GM12875 (cell line): ENCODE data around the gene UNC45A.

Experiments used
- H3K4me3 ChIP-seq: one replicate; pipeline ENCODE4 v1.5.1; 2011; ENCODE audit warnings: low read depth, low read length, control low read depth
- TF ChIP-seq, protein P1 (sequence below): IDR thresholded peaks from 2 replicates; pipeline ENCODE4 v1.5.1; 2011; ENCODE audit warnings: low read depth, mild to moderate bottlenecking, control low read depth, inconsistent platforms, low read length, moderate library complexity, borderline replicate concordance; ENCODE audit not compliant: insufficient read depth

UNC45A gene

DNA sequence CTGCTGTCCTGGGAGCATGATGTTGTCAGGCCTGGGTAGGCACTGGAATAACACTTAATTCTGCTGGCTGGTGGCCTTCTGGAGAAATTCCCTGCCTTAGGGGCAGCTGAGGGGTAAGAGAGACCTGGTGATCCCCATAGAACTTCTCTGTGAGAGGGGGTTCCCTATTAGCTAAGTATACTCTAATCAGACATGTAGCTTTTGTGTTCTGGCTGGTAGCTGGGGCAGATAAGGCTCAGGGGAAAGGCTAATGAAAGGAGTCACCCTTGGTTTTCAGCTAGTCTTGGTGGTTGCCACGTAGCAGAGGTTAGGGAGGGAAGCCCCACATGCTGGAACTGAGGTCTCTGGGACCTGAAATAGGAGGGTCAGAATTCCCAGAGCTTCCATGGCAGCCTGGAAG, 1.8 kb upstream of the UNC45A start:
- TF ChIP-seq, protein P1, sequence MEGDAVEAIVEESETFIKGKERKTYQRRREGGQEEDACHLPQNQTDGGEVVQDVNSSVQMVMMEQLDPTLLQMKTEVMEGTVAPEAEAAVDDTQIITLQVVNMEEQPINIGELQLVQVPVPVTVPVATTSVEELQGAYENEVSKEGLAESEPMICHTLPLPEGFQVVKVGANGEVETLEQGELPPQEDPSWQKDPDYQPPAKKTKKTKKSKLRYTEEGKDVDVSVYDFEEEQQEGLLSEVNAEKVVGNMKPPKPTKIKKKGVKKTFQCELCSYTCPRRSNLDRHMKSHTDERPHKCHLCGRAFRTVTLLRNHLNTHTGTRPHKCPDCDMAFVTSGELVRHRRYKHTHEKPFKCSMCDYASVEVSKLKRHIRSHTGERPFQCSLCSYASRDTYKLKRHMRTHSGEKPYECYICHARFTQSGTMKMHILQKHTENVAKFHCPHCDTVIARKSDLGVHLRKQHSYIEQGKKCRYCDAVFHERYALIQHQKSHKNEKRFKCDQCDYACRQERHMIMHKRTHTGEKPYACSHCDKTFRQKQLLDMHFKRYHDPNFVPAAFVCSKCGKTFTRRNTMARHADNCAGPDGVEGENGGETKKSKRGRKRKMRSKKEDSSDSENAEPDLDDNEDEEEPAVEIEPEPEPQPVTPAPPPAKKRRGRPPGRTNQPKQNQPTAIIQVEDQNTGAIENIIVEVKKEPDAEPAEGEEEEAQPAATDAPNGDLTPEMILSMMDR: no peak
- no peak overlapping the region for H3K4me3 ChIP-seq

GRCh38 chr15:90934256-90934948, 683 bp upstream of the UNC45A start:
- TF ChIP-seq, protein P1: peak; percentile 94
- peak overlapping the region; percentile 84 for H3K4me3 ChIP-seq

DNA sequence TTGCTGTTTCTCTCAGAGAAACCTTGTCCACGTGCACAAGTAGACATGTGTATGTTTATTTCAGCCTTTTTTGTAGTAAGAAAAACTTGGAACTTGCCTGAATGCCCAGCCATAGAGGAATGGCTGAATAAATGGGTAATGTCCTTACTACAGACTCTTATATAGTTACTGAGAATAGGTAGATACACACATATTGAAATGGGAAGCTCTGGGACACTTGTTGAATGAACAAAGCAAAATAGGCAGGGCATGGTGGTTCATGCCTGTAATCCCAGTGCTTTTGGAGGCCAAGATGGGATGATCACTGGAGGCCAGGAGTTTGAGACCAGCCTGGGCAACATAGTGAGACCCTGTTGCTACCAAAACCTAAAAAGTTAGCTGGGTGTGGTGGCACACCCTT, 1.7 kb downstream of the UNC45A start:
- TF ChIP-seq, protein P1: no peak
- no peak overlapping the region for H3K4me3 ChIP-seq

- H3K4me3 ChIP-seq: no peak overlapping the region
Measured at GRCh38 chr15:90938261-90938660, 3.2 kb downstream of the UNC45A start.

GRCh38 chr15:90939756-90940155, 4.7 kb downstream of the UNC45A start:
- TF ChIP-seq, protein P1: no peak
- H3K4me3 ChIP-seq: no peak overlapping the region

More at GRCh38 chr15:90938261-90938660, 3.2 kb downstream of the UNC45A start:
- TF ChIP-seq, protein P1: no peak

DNA sequence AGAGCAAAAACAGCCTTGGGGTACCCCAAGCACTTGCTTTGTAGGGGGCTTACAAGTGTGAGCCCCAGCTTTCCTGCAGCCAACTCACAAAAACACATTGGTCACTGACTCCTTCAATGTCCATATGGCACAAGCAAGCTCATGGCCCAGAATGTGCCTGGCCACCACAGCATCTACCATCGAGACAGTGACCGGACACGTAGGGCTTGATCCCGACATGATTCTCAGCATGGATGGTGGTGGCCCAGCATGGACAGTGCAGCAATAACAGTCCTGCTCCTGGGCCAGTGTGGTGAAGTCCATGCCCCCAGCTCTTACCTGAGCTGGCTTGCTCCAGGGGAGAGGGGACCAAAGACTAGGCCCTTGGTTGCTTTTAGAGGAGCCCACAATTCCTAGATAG, 6.0 kb downstream of the UNC45A start:
- H3K4me3 ChIP-seq: no peak overlapping the region
- TF ChIP-seq, protein P1: no peak
